Upper lobe of left lung (tissue), 6 donors: ENCODE measurements around the gene USB1. TPM values are rescaled to one million over a fixed set of nuclear protein-coding genes. Genes with fewer than 3 reads are reported as not detected.

Experiments used
- ATAC-seq, 2 donors: fragments of 200-7000 bp; cut with Tn5 transposase; one replicate each; pipeline ENCODE4 v1.9.1; 2022; ENCODE audit warnings: mild to moderate bottlenecking in 2 of 2, moderate library complexity in 2 of 2; ENCODE audit not compliant: low FRiP score in 2 of 2
- DNase-seq, 2 donors: peaks; one replicate each; pipeline ENCODE4 v3.0.0-alpha.2; 2019 to 2020
- H3K27ac ChIP-seq, 4 donors: fragments of 200-600 bp; sonication (generic); one replicate each; pipeline ENCODE4 v1.5.1; 2016 to 2019
- H3K27me3 ChIP-seq, 4 donors: fragments of 200-600 bp; sonication (generic); one replicate each; pipeline ENCODE4 v1.5.1; 2017 to 2019
- H3K36me3 ChIP-seq, 4 donors: fragments of 200-600 bp; sonication (generic); one replicate each; pipeline ENCODE4 v1.5.1; 2016 to 2019
- H3K4me1 ChIP-seq, 4 donors: fragments of 200-600 bp; sonication (generic); one replicate each; pipeline ENCODE4 v1.5.1; 2018 to 2019
- H3K4me3 ChIP-seq, 4 donors: fragments of 200-600 bp; sonication (generic); one replicate each; pipeline ENCODE4 v1.5.1; 2017 to 2019; ENCODE audit warnings: mild to moderate bottlenecking in 2 of 4, moderate library complexity in 1 of 4
- H3K9me3 ChIP-seq, 4 donors: fragments of 200-600 bp; sonication (generic); one replicate each; pipeline ENCODE4 v1.5.1; 2018 to 2019
- CTCF ChIP-seq, 6 experiments: fragments of 450-650 bp in 4 of 6; fragments of 200-600 bp in 2 of 6; sonication (generic) in 2 of 6; IDR thresholded peaks; one replicate each; pipeline ENCODE4 v1.5.1; 2016 to 2019; ENCODE audit warnings: antibody characterized with exemption in 6 of 6
- EP300 ChIP-seq, 4 donors: sonication (generic); formaldehyde crosslinking; IDR thresholded peaks; one replicate each; pipeline ENCODE4 v1.5.1; 2017; ENCODE audit warnings: antibody characterized with exemption in 4 of 4, control low read depth in 2 of 4
- POLR2A ChIP-seq, 4 donors: fragments of 450-650 bp; IDR thresholded peaks; one replicate each; pipeline ENCODE4 v1.5.1; 2016 to 2017; ENCODE audit warnings: antibody characterized with exemption in 4 of 4, mild to moderate bottlenecking in 2 of 4
- POLR2AphosphoS5 ChIP-seq, 2 donors: sonication (generic); formaldehyde crosslinking; IDR thresholded peaks; one replicate each; pipeline ENCODE4 v1.5.1; 2017; ENCODE audit warnings: antibody characterized with exemption in 2 of 2
- WGBS, 2 donors: methylation state at CpG; one replicate each; pipeline ENCODE4 v1.1.5; 2017 to 2018; 5-methylcytosine and 5-hydroxymethylcytosine counted together
- total RNA-seq, 6 donors: library from RNA; depleted of rRNA in 4 of 6; stranded (reverse); fragments of >200 nt in 4 of 6; gene quantifications; one replicate each; pipeline versions ENCODE4 v1.1.0 to v1.2.1, GENCODE V29; 2016 to 2021
- donor health status: DM: no; HTN: no; CAD: no; lungs with moderate emphysema.
- donor health status: DM: no; HTN: yes; CAD: no; lungs with severe emphysema.

The USB1 gene
- total RNA-seq, 6 donors from 2014 or later: 32.7 to 55.5 (median 46.5) TPM

- no peaks in the 10 kb centered on the region for H3K27me3 ChIP-seq
- 91 to 97% methylated on average over 8 of the region's 8 CpGs for WGBS, 2 donors
- no peak for TF ChIP-seq EP300 (IDR thresholded peaks at IDR 0.05)
- TF ChIP-seq CTCF (IDR thresholded peaks at IDR 0.05): no peak
- no peak for TF ChIP-seq POLR2A (IDR thresholded peaks at IDR 0.05)
- TF ChIP-seq POLR2AphosphoS5 (IDR thresholded peaks at IDR 0.05): no peak
- H3K36me3 ChIP-seq: no peaks in the 10 kb centered on the region
- H3K4me1 ChIP-seq: peaks cover 0 to 27% (median 2%) of the 10 kb centered on the region in 4 donors
- H3K9me3 ChIP-seq: no peaks in the 10 kb centered on the region
- ATAC-seq: no peak
- no peak overlapping the region for H3K4me3 ChIP-seq
- H3K27ac ChIP-seq: peak overlapping the region in 2 of 4 donors; percentile 14 to 49
- no peak for DNase-seq
Observed at GRCh38 chr16:57956270-57956808, 44.9 kb upstream of the USB1 start.

GRCh38 chr16:57956924-57957672 lies 44.1 kb upstream of the USB1 start:
- Histone ChIP-seq H3K9me3 (no peaks in the 10 kb centered on the region), H3K4me1 (peaks cover 0 to 27% (median 2%) of the 10 kb centered on the region in 4 donors), H3K36me3 (no peaks in the 10 kb centered on the region), H3K4me3 (no peak overlapping the region), H3K27ac (peak overlapping the region in 3 of 4 donors; percentile 9 to 49 (median 32)), H3K27me3 (no peaks in the 10 kb centered on the region)
- no peak for DNase-seq
- WGBS, 2 donors: 55 to 60% methylated on average over 5 to 8 of the region's 8 CpGs
- TF ChIP-seq POLR2A (IDR thresholded peaks at IDR 0.05): no peak
- TF ChIP-seq CTCF (IDR thresholded peaks at IDR 0.05): no peak
- TF ChIP-seq EP300 (IDR thresholded peaks at IDR 0.05): no peak
- no peak for TF ChIP-seq POLR2AphosphoS5 (IDR thresholded peaks at IDR 0.05)
- no peak for ATAC-seq

GRCh38 chr16:57957673-57958392 lies 43.4 kb upstream of the USB1 start:
- no peak for ATAC-seq
- no peak overlapping the region for H3K4me3 ChIP-seq
- peak overlapping the region in 3 of 4 donors; percentile 9 to 49 (median 32) for H3K27ac ChIP-seq

GRCh38 chr16:57958544-57958943 lies 42.7 kb upstream of the USB1 start:
- Histone ChIP-seq H3K4me3 (no peak overlapping the region), H3K36me3 (no peaks in the 10 kb centered on the region), H3K27me3 (no peaks in the 10 kb centered on the region), H3K27ac (peak overlapping the region in 1 of 4 donors; percentile 9), H3K4me1 (peaks cover 0 to 24% (median 0%) of the 10 kb centered on the region in 4 donors), H3K9me3 (no peaks in the 10 kb centered on the region)
- WGBS, 2 donors: 61 to 72% methylated on average over 5 to 6 of the region's 6 CpGs
- TF ChIP-seq CTCF (IDR thresholded peaks at IDR 0.05) (no peak), POLR2AphosphoS5 (IDR thresholded peaks at IDR 0.05) (no peak), EP300 (IDR thresholded peaks at IDR 0.05) (no peak), POLR2A (IDR thresholded peaks at IDR 0.05) (no peak)
- DNase-seq (no peak), ATAC-seq (no peak)

More at GRCh38 chr16:57957673-57958392, 43.4 kb upstream of the USB1 start:
- peaks cover 0 to 24% (median under 1%) of the 10 kb centered on the region in 4 donors for H3K4me1 ChIP-seq
- H3K36me3 ChIP-seq: no peaks in the 10 kb centered on the region
- H3K27me3 ChIP-seq: no peaks in the 10 kb centered on the region
- H3K9me3 ChIP-seq: no peaks in the 10 kb centered on the region
- DNase-seq: no peak
- no peak for TF ChIP-seq CTCF (IDR thresholded peaks at IDR 0.05)
- TF ChIP-seq POLR2AphosphoS5 (IDR thresholded peaks at IDR 0.05): no peak
- 72 to 89% methylated on average over 6 to 8 of the region's 8 CpGs for WGBS, 2 donors
